ENCODE measurements around the gene FAF1. TPM values are rescaled to one million over a fixed set of nuclear protein-coding genes. Genes with fewer than 3 reads are reported as not detected.

The FAF1 gene
- total RNA-seq, 2 experiments from 2014 or later, result 42.3 to 114 TPM

DNA sequence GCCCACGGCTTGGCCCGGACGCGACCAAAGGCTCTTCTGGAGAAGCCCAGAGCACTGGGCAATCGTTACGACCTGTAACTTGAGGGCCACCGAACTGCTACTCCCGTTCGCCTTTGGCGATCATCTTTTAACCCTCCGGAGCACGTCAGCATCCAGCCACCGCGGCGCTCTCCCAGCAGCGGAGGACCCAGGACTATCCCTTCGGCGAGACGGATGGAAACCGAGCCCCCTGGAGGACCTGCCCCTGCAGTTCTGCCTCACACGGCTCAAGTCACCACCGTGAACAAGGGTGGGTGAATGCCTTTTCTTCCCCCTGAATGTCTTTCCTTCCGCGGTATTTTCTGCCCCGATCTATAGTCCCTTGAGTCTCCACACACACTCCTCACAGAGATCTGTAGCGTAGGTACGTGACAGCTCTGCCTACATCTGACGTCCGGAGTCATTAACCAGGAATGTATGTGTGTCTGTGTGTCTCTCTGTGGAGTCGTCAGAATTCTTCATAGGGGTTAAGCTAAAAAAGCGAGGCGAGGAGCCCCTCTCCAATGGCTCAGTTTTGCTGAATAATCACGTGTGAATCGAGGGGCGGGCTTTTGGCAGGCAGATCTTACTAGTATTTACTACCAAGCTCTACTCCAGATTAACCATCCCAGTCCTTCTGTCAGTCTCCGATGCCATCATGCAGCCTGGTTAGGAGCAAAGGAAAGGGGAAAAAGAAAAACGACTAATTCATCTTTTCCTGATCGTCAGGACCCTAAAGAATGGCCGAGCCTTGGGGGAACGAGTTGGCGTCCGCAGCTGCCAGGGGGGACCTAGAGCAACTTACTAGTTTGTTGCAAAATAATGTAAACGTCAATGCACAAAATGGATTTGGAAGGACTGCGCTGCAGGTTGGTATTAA lies 9.8 kb upstream of the FAF1 start, which contains the start of gene CDKN2C:
CDKN2C (plus strand) TSS at position 635 of the 898 bp plus-strand sequence; CDS start at position 759, 124 bp downstream.
- TF ChIP-seq CTCF (conservative IDR thresholded peaks at IDR 0.05; ENCODE audit: low read length) (peak; percentile 47), EZH2phosphoT487 (IDR thresholded peaks at IDR 0.05; ENCODE audit: borderline replicate concordance, low read depth, low read length) (no peak)
- BruUV-seq (replicated peaks), result TSS peak; percentile 60
- Histone ChIP-seq H3K4me3 (ENCODE audit: low read depth, low read length, poor library complexity, severe bottlenecking) (peak within 1 kb of the TSS; percentile 88), H4K20me1 (ENCODE audit: insufficient read depth, low read length) (peaks cover 18% of the 10 kb centered on the region; the same call in 1 of the 2 replicates), H3K9me3 (ENCODE audit: low read length) (no peaks in the 10 kb centered on the region), H3K36me3 (ENCODE audit: insufficient read depth, low read length) (peaks cover 33% of the 10 kb centered on the region), H3K4me1 (ENCODE audit: insufficient read depth, low read length, poor library complexity, severe bottlenecking) (peaks cover 28% of the 10 kb centered on the region), H3K4me2 (ENCODE audit: low read length) (peak within 1 kb of the TSS; percentile 83), H3K27ac (ENCODE audit: low read depth, low read length, poor library complexity, severe bottlenecking) (peak within 1 kb of the TSS; percentile 89), H3K9me2 (ENCODE audit: insufficient read depth, low read length) (no peaks in the 10 kb centered on the region), H3K79me2 (ENCODE audit: insufficient read depth, low read depth, low read length) (peaks cover 47% of the 10 kb centered on the region), H2AFZ (ENCODE audit: low read length) (peak within 1 kb of the TSS; percentile 70)
- POLR2A ChIA-PET, result interaction anchor here (0.6 to 4.0 kb wide), 11 partner anchors 8 to 518 kb away, joined by 3 to 37 read pairs (median 4); partner anchors contain the start of gene FAF1
- peak; percentile 80 for DNase-seq (ENCODE audit: low spot score)
- intact Hi-C loops (cut with micrococcal nuclease; ENCODE audit: unreplicated experiment), result loop anchor here (5.0 to 10.0 kb wide), 2 partner anchors 547 to 905 kb away; partner anchors contain the start of genes EPS15 and NRDC
- CTCF ChIA-PET (ENCODE audit: unreplicated experiment), result interaction anchor here (0.5 kb wide), 1 partner anchor 178 kb away, joined by 3 read pairs; no protein-coding TSS in a partner anchor

DNA sequence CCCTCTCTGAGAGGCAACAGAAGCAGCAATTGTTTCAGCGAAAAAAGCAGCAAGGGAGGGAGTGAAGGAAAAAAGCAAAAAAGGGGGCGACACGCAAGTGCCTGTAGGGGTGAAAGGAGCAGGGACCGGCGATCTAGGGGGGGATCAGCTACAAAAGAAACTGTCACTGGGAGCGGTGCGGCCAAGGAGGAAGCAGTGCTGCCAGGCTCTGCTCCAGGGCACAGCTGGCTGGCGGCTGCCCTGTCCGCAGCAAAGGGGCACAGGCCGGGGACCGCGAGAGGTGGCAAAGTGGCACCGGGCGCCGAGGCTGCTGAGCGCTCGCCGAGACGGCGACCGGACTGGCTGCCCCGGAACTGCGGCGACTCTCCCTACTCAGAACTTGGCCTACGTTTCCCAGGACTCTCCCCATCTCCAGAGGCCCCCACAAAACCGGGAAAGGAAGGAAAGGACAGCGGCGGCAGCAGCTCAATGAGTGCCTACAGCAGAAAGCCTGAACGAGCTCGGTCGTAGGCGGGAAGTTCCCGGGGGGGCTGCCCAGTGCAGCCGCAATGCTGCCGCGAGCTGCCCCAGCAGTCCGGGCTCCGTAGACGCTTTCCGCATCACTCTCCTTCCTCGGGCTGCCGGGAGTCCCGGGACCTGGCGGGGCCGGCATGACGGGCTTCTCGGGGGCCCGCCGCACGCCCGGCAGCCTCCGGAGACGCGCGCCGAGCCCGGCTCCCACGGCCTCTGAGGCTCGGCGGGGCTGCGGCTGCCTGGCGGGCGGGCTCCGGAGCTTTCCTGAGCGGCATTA lies 8.9 kb upstream of the FAF1 start:
- TF ChIP-seq EZH2phosphoT487 (IDR thresholded peaks at IDR 0.05; ENCODE audit: borderline replicate concordance, low read depth, low read length), result no peak
- no peak for TF ChIP-seq CTCF (conservative IDR thresholded peaks at IDR 0.05; ENCODE audit: low read length)
- ChIA-PET POLR2A (interaction anchor here (0.7 to 4.0 kb wide), 7 partner anchors 8 to 346 kb away, joined by 3 to 37 read pairs (median 5); partner anchors contain the start of gene FAF1), CTCF (ENCODE audit: unreplicated experiment) (no interaction called here)
- peak overlapping the region; percentile 88 for H3K4me3 ChIP-seq (ENCODE audit: low read depth, low read length, poor library complexity, severe bottlenecking)
- peaks cover 28% of the 10 kb centered on the region for H3K4me1 ChIP-seq (ENCODE audit: insufficient read depth, low read length, poor library complexity, severe bottlenecking)
- peak overlapping the region; percentile 89 for H3K27ac ChIP-seq (ENCODE audit: low read depth, low read length, poor library complexity, severe bottlenecking)
- H3K79me2 ChIP-seq (ENCODE audit: insufficient read depth, low read depth, low read length), result peaks cover 47% of the 10 kb centered on the region
- BruUV-seq (replicated peaks), result no TSS peak
- peak overlapping the region; percentile 70 for H2AFZ ChIP-seq (ENCODE audit: low read length)
- H4K20me1 ChIP-seq (ENCODE audit: insufficient read depth, low read length), result peaks cover 18% of the 10 kb centered on the region; the same call in 1 of the 2 replicates
- intact Hi-C loops (cut with micrococcal nuclease; ENCODE audit: unreplicated experiment), result loop anchor here (1.0 to 10.0 kb wide), 4 partner anchors 8 to 906 kb away; partner anchors contain the start of genes EPS15, FAF1 and NRDC
- DNase-seq (ENCODE audit: low spot score), result peak; percentile 69
- no peaks in the 10 kb centered on the region for H3K9me3 ChIP-seq (ENCODE audit: low read length)
- H3K4me2 ChIP-seq (ENCODE audit: low read length), result peak overlapping the region; percentile 83
- H3K9me2 ChIP-seq (ENCODE audit: insufficient read depth, low read length), result no peaks in the 10 kb centered on the region
- H3K36me3 ChIP-seq (ENCODE audit: insufficient read depth, low read length), result peaks cover 24% of the 10 kb centered on the region

Data from OCI-LY7 (cell line).